ENCODE data around the gene HOXC9.
A peak's percentile ranks its signal among the peaks of the same experiment; 100 is the strongest.

Gene HOXC9

GRCh38 chr12:53988541-53989226, 11.3 kb upstream of the HOXC9 start:
- peak overlapping the region; percentile 16; the same call in 1 of the 2 replicates for H3K27ac ChIP-seq
- no peak for TF ChIP-seq CTCF (conservative IDR thresholded peaks at IDR 0.05)

- peak; percentile 89 for TF ChIP-seq CTCF (conservative IDR thresholded peaks at IDR 0.05)
- peak overlapping the region; percentile 16; the same call in 1 of the 2 replicates for H3K27ac ChIP-seq
These were observed 10.5 kb upstream of the HOXC9 start for GRCh38 chr12:53989227-53990113.

GRCh38 chr12:53990311-53991076, 9.5 kb upstream of the HOXC9 start:
- TF ChIP-seq CTCF (conservative IDR thresholded peaks at IDR 0.05), result no peak
- peak overlapping the region; percentile 38 for H3K27ac ChIP-seq

- peak overlapping the region; percentile 38 for H3K27ac ChIP-seq
- no peak for TF ChIP-seq CTCF (conservative IDR thresholded peaks at IDR 0.05)
These were observed 8.9 kb upstream of the HOXC9 start for GRCh38 chr12:53991077-53991460.

GRCh38 chr12:53992377-53992889, 7.5 kb upstream of the HOXC9 start:
- no peak for TF ChIP-seq CTCF (conservative IDR thresholded peaks at IDR 0.05)
- no peak overlapping the region for H3K27ac ChIP-seq

GRCh38 chr12:53993162-53994008, 6.6 kb upstream of the HOXC9 start:
- no peak overlapping the region for H3K27ac ChIP-seq
- TF ChIP-seq CTCF (conservative IDR thresholded peaks at IDR 0.05), result no peak
